ENCODE data around the gene ARHGAP35.

DNA sequence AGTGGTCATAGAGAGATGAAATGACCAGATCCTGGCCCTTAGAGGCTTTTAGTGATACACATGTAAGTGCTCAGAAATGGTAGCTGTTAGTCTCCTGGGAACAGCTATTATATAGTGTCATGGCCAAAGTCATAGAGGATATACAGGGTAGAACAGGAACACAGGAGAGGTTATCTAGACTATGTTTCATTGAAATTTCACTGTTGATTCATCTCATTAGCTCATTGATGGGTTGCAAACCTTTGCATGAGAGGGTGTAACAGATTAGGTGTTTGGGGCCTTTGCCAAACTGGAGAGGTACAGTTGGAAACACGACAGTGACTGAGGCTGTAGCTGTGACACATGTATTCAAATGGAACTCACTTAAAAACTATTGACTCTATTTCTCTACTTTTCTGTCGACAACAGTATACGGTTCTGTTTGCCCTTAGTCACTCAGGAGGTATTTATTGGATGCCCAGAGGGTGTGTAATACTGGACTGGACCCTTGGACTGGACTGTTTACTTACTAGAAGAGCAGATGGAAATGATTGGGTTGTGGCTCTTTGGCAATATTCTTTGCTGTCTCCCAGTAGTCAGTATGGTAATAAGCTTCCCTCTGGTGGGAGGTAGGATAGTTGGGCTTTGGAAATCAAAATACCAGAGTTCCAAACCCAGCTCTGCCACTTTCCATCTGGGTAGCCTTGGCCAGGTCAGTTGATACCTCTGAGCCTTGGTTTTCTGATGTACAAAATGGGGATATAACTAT lies 29.8 kb downstream of the ARHGAP35 start:
- 0 out of 2 replicates have a peak, but pooled peaks have one; percentile 25 for TF ChIP-seq POLR2AphosphoS5 (IDR thresholded peaks at IDR 0.05; ENCODE audit: low read depth, low read length)
- TF ChIP-seq, protein P1, sequence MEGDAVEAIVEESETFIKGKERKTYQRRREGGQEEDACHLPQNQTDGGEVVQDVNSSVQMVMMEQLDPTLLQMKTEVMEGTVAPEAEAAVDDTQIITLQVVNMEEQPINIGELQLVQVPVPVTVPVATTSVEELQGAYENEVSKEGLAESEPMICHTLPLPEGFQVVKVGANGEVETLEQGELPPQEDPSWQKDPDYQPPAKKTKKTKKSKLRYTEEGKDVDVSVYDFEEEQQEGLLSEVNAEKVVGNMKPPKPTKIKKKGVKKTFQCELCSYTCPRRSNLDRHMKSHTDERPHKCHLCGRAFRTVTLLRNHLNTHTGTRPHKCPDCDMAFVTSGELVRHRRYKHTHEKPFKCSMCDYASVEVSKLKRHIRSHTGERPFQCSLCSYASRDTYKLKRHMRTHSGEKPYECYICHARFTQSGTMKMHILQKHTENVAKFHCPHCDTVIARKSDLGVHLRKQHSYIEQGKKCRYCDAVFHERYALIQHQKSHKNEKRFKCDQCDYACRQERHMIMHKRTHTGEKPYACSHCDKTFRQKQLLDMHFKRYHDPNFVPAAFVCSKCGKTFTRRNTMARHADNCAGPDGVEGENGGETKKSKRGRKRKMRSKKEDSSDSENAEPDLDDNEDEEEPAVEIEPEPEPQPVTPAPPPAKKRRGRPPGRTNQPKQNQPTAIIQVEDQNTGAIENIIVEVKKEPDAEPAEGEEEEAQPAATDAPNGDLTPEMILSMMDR (IDR thresholded peaks at IDR 0.05): no peak
